NCI-H82 treated with DMSO at 0.1 percent for 48 hours (cell line): Measurements from ENCODE around the gene SLCO2B1.

Source experiments
- DNase-seq: peaks from one replicate; lab custom pipeline; 2025; ENCODE audit not compliant: unreplicated experiment; lab: John Stamatoyannopoulos, UW

The SLCO2B1 gene

GRCh38 chr11:75160880-75161279 is 10.0 kb downstream of the SLCO2B1 start:
- no peak for DNase-seq

GRCh38 chr11:75161506-75162095 is 10.7 kb downstream of the SLCO2B1 start:
- DNase-seq = no peak

GRCh38 chr11:75162954-75163353 is 12.0 kb downstream of the SLCO2B1 start:
- DNase-seq = no peak

GRCh38 chr11:75163921-75164849 is 13.3 kb downstream of the SLCO2B1 start:
- no peak for DNase-seq

- no peak for DNase-seq
Observed at GRCh38 chr11:75165721-75166120, 14.8 kb downstream of the SLCO2B1 start.

- no peak for DNase-seq
Observed at GRCh38 chr11:75166791-75167190, 15.9 kb downstream of the SLCO2B1 start.

GRCh38 chr11:75167617-75168016 is 16.7 kb downstream of the SLCO2B1 start:
- DNase-seq = no peak

GRCh38 chr11:75169101-75169885 is 18.4 kb downstream of the SLCO2B1 start:
- DNase-seq = no peak

- no peak for DNase-seq
Observed at GRCh38 chr11:75170516-75171201, 19.8 kb downstream of the SLCO2B1 start.

- DNase-seq = no peak
Observed at GRCh38 chr11:75173336-75173735, 22.4 kb downstream of the SLCO2B1 start.

- DNase-seq = no peak
Observed at GRCh38 chr11:75174781-75175370, 24.0 kb downstream of the SLCO2B1 start.

- DNase-seq = no peak
Observed at GRCh38 chr11:75182664-75183063, 31.8 kb downstream of the SLCO2B1 start.

GRCh38 chr11:75184051-75184450 is 33.1 kb downstream of the SLCO2B1 start:
- DNase-seq = no peak

GRCh38 chr11:75184757-75185425 is 34.0 kb downstream of the SLCO2B1 start:
- no peak for DNase-seq

- no peak for DNase-seq
Observed at GRCh38 chr11:75185866-75186265, 35.0 kb downstream of the SLCO2B1 start.

GRCh38 chr11:75186999-75187398 is 36.1 kb downstream of the SLCO2B1 start:
- DNase-seq = no peak

GRCh38 chr11:75188671-75189070 is 37.8 kb downstream of the SLCO2B1 start:
- no peak for DNase-seq

GRCh38 chr11:75189108-75189507 is 38.2 kb downstream of the SLCO2B1 start:
- DNase-seq = no peak

GRCh38 chr11:75189911-75190310 is 39.0 kb downstream of the SLCO2B1 start:
- no peak for DNase-seq

GRCh38 chr11:75190652-75191329 is 39.9 kb downstream of the SLCO2B1 start:
- no peak for DNase-seq
